Endodermal cell (in vitro differentiated cells): ENCODE data around the gene SLC38A3. TPM values are rescaled to one million over a fixed set of nuclear protein-coding genes. Genes with fewer than 3 reads are reported as not detected.

Source experiments
- DNase-seq: peaks from one replicate; pipeline ENCODE4 v3.0.0-alpha.2; 2017
- H3K27ac ChIP-seq: 2 replicates; pipeline ENCODE4 v1.5.1; 2013; ENCODE audit warnings: mild to moderate bottlenecking, low read depth, low read length, moderate library complexity
- H3K27me3 ChIP-seq: 2 replicates; pipeline ENCODE4 v1.6.1; 2013; ENCODE audit warnings: mild to moderate bottlenecking, low read length, moderate library complexity; ENCODE audit not compliant: insufficient read depth, control insufficient read depth, poor library complexity, severe bottlenecking
- H3K36me3 ChIP-seq: 2 replicates; pipeline ENCODE4 v1.7.0; 2013; ENCODE audit warnings: mild to moderate bottlenecking, low read length, moderate library complexity; ENCODE audit not compliant: control insufficient read depth, insufficient read depth
- H3K4me1 ChIP-seq: one replicate; pipeline ENCODE4 v1.7.0; 2013; ENCODE audit warnings: low read length; ENCODE audit not compliant: control insufficient read depth, insufficient read depth
- H3K4me3 ChIP-seq: 2 replicates; pipeline ENCODE4 v1.5.1; 2013; ENCODE audit warnings: mild to moderate bottlenecking, low read length, moderate library complexity
- H3K9ac ChIP-seq: 2 replicates; pipeline ENCODE4 v1.6.1; 2013; ENCODE audit warnings: mild to moderate bottlenecking, low read length, moderate library complexity; ENCODE audit not compliant: poor library complexity, severe bottlenecking; ENCODE audit errors: extremely low read depth
- H3K9me3 ChIP-seq: 2 replicates; pipeline ENCODE4 v1.6.1; 2013; ENCODE audit warnings: mild to moderate bottlenecking, low read length, moderate library complexity; ENCODE audit not compliant: control insufficient read depth
- H3K27ac Mint-ChIP-seq: 2 replicates; pipeline ENCODE4 v1.8.0; 2020; ENCODE audit warnings: mixed read lengths
- H3K27me3 Mint-ChIP-seq: 2 replicates; pipeline ENCODE4 v1.8.0; 2021; ENCODE audit warnings: mild to moderate bottlenecking, mixed read lengths; ENCODE audit not compliant: insufficient read depth
- H3K36me3 Mint-ChIP-seq: 2 replicates; pipeline ENCODE4 v1.8.0; 2020; ENCODE audit warnings: low read depth, mixed read lengths
- H3K4me1 Mint-ChIP-seq: 2 replicates; pipeline ENCODE4 v1.8.0; 2020; ENCODE audit warnings: mixed read lengths
- H3K4me3 Mint-ChIP-seq: 2 replicates; pipeline ENCODE4 v1.8.0; 2020; ENCODE audit warnings: mild to moderate bottlenecking, moderate library complexity, mixed read lengths
- H3K9me3 Mint-ChIP-seq: 2 replicates; pipeline ENCODE4 v1.8.0; 2020; ENCODE audit warnings: mild to moderate bottlenecking, mixed read lengths
- WGBS, 2 experiments: methylation state at CpG; one replicate each; pipeline versions ENCODE4 v1.1.5 to v1.1.7; 2013; ENCODE audit warnings: missing lambda C conversion rate in 2 of 2, mixed read lengths in 1 of 2; ENCODE audit not compliant: insufficient coverage in 1 of 2, insufficient read length in 1 of 2; 5-methylcytosine and 5-hydroxymethylcytosine counted together
- total RNA-seq, 2 donors: library from RNA; stranded (reverse); fragmentation: NEBNext Ultra II Directional in 1 of 2; extraction: Animal tissue kit (Norgen Biotek cat#: 25700) in 1 of 2; gene quantifications; 2 replicates in 1 of 2; 3 replicates in 1 of 2; pipeline ENCODE4 v1.2.1, GENCODE V29; 2021
- TF ChIP-seq, protein P1 (sequence below): fragments of 200-600 bp; sonication (generic); conservative IDR thresholded peaks from 2 replicates; pipeline ENCODE4 v1.5.0; 2021; ENCODE audit warnings: antibody characterized with exemption, mild to moderate bottlenecking

The SLC38A3 gene
- total RNA-seq, 2 donors from 2014 or later = 1.5 to 1.9 TPM

DNA sequence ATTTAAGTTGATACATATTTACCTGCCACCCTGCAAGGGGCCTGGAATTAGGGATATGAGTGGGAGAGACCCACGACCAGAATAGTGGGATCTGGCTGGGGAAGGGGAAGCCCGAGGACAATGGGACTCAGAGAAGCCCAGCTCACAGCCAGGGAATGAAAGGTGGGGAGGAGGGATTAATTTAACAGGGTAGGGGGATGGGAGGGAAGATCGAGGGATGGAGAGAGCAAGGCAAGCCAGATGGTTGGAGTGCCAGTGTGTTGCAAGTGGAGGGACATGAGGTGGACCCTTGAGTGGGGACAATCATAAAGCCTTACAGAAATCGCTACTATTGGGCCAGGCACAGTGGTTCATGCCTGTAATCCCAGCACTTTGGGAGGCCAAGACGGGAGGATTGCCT is 26.5 kb downstream of the SLC38A3 start:
- Histone ChIP-seq H3K27me3 (no peaks in the 10 kb centered on the region), H3K9me3 (no peaks in the 10 kb centered on the region), H3K36me3 (no peaks in the 10 kb centered on the region), H3K9ac (no peak overlapping the region), H3K27ac (no peak overlapping the region), H3K4me3 (no peak overlapping the region), H3K4me1 (no peaks in the 10 kb centered on the region)
- H3K36me3 Mint-ChIP-seq = no peaks in the 10 kb centered on the region
- no peak overlapping the region for H3K4me3 Mint-ChIP-seq
- peaks cover 16% of the 10 kb centered on the region for H3K4me1 Mint-ChIP-seq
- no peak for DNase-seq
- TF ChIP-seq, protein P1, sequence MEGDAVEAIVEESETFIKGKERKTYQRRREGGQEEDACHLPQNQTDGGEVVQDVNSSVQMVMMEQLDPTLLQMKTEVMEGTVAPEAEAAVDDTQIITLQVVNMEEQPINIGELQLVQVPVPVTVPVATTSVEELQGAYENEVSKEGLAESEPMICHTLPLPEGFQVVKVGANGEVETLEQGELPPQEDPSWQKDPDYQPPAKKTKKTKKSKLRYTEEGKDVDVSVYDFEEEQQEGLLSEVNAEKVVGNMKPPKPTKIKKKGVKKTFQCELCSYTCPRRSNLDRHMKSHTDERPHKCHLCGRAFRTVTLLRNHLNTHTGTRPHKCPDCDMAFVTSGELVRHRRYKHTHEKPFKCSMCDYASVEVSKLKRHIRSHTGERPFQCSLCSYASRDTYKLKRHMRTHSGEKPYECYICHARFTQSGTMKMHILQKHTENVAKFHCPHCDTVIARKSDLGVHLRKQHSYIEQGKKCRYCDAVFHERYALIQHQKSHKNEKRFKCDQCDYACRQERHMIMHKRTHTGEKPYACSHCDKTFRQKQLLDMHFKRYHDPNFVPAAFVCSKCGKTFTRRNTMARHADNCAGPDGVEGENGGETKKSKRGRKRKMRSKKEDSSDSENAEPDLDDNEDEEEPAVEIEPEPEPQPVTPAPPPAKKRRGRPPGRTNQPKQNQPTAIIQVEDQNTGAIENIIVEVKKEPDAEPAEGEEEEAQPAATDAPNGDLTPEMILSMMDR = no peak
- no peaks in the 10 kb centered on the region for H3K9me3 Mint-ChIP-seq
- peaks cover 5% of the 10 kb centered on the region for H3K27me3 Mint-ChIP-seq
- H3K27ac Mint-ChIP-seq = no peak overlapping the region
- 73 to 76% methylated on average over 4 to 5 of the region's 5 CpGs for WGBS, 2 experiments

DNA sequence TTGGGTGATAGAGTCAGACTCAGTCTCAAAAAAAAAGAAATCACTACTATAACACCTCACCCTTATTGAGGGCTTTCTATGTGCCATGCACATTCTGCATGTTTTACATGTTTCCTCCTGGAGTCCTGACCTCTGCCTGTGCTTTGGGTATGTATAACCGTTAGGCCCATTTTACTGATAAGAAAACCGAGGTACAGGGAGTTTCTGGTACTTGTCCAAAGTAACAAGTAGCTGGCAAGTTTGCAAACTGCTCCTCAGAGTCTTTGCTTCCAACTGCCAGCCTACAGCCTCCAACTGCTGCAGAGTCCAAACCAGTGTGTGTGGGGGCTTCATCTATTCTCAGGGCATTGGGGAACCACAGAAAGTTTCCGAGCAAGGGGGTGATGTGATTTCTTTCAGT is 27.2 kb downstream of the SLC38A3 start:
- no peak for DNase-seq
- Histone ChIP-seq H3K4me3 (no peak overlapping the region), H3K9ac (no peak overlapping the region), H3K27me3 (no peaks in the 10 kb centered on the region), H3K27ac (no peak overlapping the region), H3K4me1 (no peaks in the 10 kb centered on the region), H3K36me3 (no peaks in the 10 kb centered on the region), H3K9me3 (no peaks in the 10 kb centered on the region)
- peaks cover 19% of the 10 kb centered on the region for H3K4me1 Mint-ChIP-seq
- no peaks in the 10 kb centered on the region for H3K27me3 Mint-ChIP-seq
- H3K4me3 Mint-ChIP-seq = no peak overlapping the region
- H3K9me3 Mint-ChIP-seq = no peaks in the 10 kb centered on the region
- TF ChIP-seq, protein P1 = no peak
- H3K27ac Mint-ChIP-seq = no peak overlapping the region
- 96 to 97% methylated on average over 3 of the region's 3 CpGs for WGBS, 2 experiments
- H3K36me3 Mint-ChIP-seq = no peaks in the 10 kb centered on the region

DNA sequence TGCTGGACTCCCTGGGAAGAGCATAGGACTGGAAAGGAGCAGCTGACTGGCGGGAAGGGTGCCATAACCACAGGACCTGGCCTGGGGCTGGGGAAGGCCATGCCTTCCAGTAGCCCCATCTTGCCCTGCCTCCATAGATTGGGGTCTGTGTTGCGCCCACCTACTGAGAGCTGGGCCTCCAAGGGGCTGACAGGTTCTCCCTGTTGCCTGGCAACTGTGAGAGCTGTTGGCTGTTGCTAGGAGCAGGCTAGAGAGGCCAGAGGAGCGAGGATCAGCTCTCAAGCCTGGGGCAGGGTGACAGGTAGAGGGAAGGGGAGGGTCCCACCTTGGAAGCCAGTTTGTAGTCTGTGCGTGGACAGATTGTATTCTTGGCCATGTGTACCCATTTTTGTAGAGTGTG is 28.1 kb downstream of the SLC38A3 start:
- TF ChIP-seq, protein P1 = no peak
- Mint-ChIP-seq H3K4me1 (peaks cover 22% of the 10 kb centered on the region), H3K27ac (peak overlapping the region; percentile 6), H3K9me3 (no peaks in the 10 kb centered on the region), H3K4me3 (no peak overlapping the region), H3K27me3 (no peaks in the 10 kb centered on the region), H3K36me3 (no peaks in the 10 kb centered on the region)
- Histone ChIP-seq H3K9ac (no peak overlapping the region), H3K9me3 (no peaks in the 10 kb centered on the region), H3K4me3 (no peak overlapping the region), H3K4me1 (peaks cover under 1% of the 10 kb centered on the region), H3K27ac (peak overlapping the region; percentile 74), H3K27me3 (no peaks in the 10 kb centered on the region), H3K36me3 (no peaks in the 10 kb centered on the region)
- 87 to 90% methylated on average over 2 to 4 of the region's 4 CpGs for WGBS, 2 experiments
- no peak for DNase-seq
